B cell (primary cell): ENCODE data around the gene HPS4. TPM values are rescaled to one million over a fixed set of nuclear protein-coding genes. Genes with fewer than 3 reads are reported as not detected.

ENCODE experiments used
- ATAC-seq: fragments of 200-7000 bp; cut with Tn5 transposase; one replicate; pipeline ENCODE4 v1.10.0; 2021; ENCODE audit warnings: low read depth, mild to moderate bottlenecking, moderate number of reproducible peaks, moderate library complexity
- CTCF ChIA-PET: fragments of 350-600 bp; sonication (Branson Sonifier 250); formaldehyde crosslinking; loops from one replicate; lab custom pipeline; 2021; ENCODE audit warnings: antibody characterized with exemption, inconsistent platforms; lab: Charles Lee
- POLR2A ChIA-PET: fragments of 350-600 bp; sonication (Branson Sonifier 250); formaldehyde crosslinking; loops from one replicate; lab custom pipeline; 2021; ENCODE audit warnings: antibody characterized with exemption; lab: Charles Lee
- DNase-seq: peaks from one replicate; pipeline ENCODE4 v3.0.0; 2013
- H2AFZ ChIP-seq: 2 replicates; pipeline ENCODE4 v1.6.1; 2012; ENCODE audit warnings: mild to moderate bottlenecking, low read depth, low read length; ENCODE audit not compliant: insufficient read depth, poor library complexity, severe bottlenecking
- H3K27ac ChIP-seq, 2 donors: 1 replicate in 1 of 2; 2 replicates in 1 of 2; pipeline ENCODE4 v1.5.1; 2012 to 2013; ENCODE audit warnings: low read length in 2 of 2, mild to moderate bottlenecking in 2 of 2, moderate library complexity in 1 of 2
- H3K27me3 ChIP-seq, 4 experiments: fragments of 200-600 bp in 1 of 4; sonication (generic) in 1 of 4; replicated peaks in 1 of 4; 1 replicate in 2 of 4; 2 replicates in 2 of 4; pipeline versions ENCODE4 v1.6.1 to v1.7.0; 2013 to 2016; ENCODE audit warnings: low read length in 3 of 4, mild to moderate bottlenecking in 2 of 4, mixed read lengths in 1 of 4, moderate library complexity in 1 of 4; ENCODE audit not compliant: insufficient read depth in 4 of 4, control insufficient read depth in 3 of 4; ENCODE audit errors: control extremely low read depth in 1 of 4
- H3K36me3 ChIP-seq, 2 experiments: replicated peaks in 1 of 2; 1 replicate in 1 of 2; 2 replicates in 1 of 2; pipeline versions ENCODE4 v1.6.1 to v1.7.1; 2013; ENCODE audit warnings: low read length in 1 of 2; ENCODE audit not compliant: insufficient read depth in 2 of 2, control insufficient read depth in 1 of 2; ENCODE audit errors: control extremely low read depth in 1 of 2, extremely low read depth in 1 of 2
- H3K4me1 ChIP-seq, 2 donors: fragments of 200-600 bp in 1 of 2; sonication (generic) in 1 of 2; 1 replicate in 1 of 2; 2 replicates in 1 of 2; pipeline versions ENCODE4 v1.5.1 to v1.6.1; 2013 to 2017; ENCODE audit warnings: low read length in 2 of 2; ENCODE audit not compliant: control insufficient read depth in 2 of 2, insufficient read depth in 2 of 2
- H3K4me2 ChIP-seq: replicated peaks from 2 replicates; pipeline ENCODE3; 2012; ENCODE audit warnings: mild to moderate bottlenecking, low read depth, low read length; ENCODE audit not compliant: poor library complexity, severe bottlenecking
- H3K4me3 ChIP-seq, 5 experiments: fragments of 200-600 bp in 1 of 5; sonication (generic) in 1 of 5; 1 replicate in 3 of 5; 2 replicates in 2 of 5; pipeline versions ENCODE4 v1.5.1 to v1.7.0; 2011 to 2016; ENCODE audit warnings: low read length in 4 of 5, mild to moderate bottlenecking in 4 of 5, low read depth in 2 of 5, control low read depth in 1 of 5, moderate library complexity in 1 of 5; ENCODE audit not compliant: insufficient read depth in 1 of 5; ENCODE audit errors: control extremely low read depth in 1 of 5, extremely low read depth in 1 of 5
- H3K79me2 ChIP-seq: fragments of 200-600 bp; sonication (generic); one replicate; pipeline ENCODE4 v1.6.0; 2016; ENCODE audit warnings: low read length; ENCODE audit not compliant: control insufficient read depth, insufficient read depth
- H3K9ac ChIP-seq: fragments of 200-600 bp; sonication (generic); 2 replicates; pipeline ENCODE4 v1.6.1; 2017; ENCODE audit warnings: mild to moderate bottlenecking, low read length, moderate library complexity
- H3K9me3 ChIP-seq, 3 donors: one replicate each; pipeline versions ENCODE4 v1.6.1 to v1.7.1; 2013; ENCODE audit warnings: low read length in 2 of 3; ENCODE audit not compliant: control insufficient read depth in 2 of 3, insufficient read depth in 1 of 3; ENCODE audit errors: control extremely low read depth in 1 of 3
- H4K20me1 ChIP-seq: 2 replicates; pipeline ENCODE4 v1.6.0; 2012; ENCODE audit warnings: mild to moderate bottlenecking, low read length; ENCODE audit not compliant: insufficient read depth, control insufficient read depth, poor library complexity, severe bottlenecking
- H3K27ac Mint-ChIP-seq: one replicate; pipeline ENCODE4 v1.8.0; 2021; ENCODE audit warnings: mixed read lengths
- H3K27me3 Mint-ChIP-seq: one replicate; pipeline ENCODE4 v1.8.0; 2021; ENCODE audit warnings: mixed read lengths
- H3K4me1 Mint-ChIP-seq: one replicate; pipeline ENCODE4 v1.8.0; 2021; ENCODE audit warnings: mixed read lengths
- H3K4me3 Mint-ChIP-seq: one replicate; pipeline ENCODE4 v1.8.0; 2021; ENCODE audit warnings: mixed read lengths
- H3K9me3 Mint-ChIP-seq: one replicate; pipeline ENCODE4 v1.8.0; 2022; ENCODE audit warnings: mixed read lengths; ENCODE audit not compliant: insufficient read depth
- CTCF ChIP-seq: fragments of 200-600 bp; IDR thresholded peaks from one replicate; pipeline ENCODE4 v1.8.0; 2022; ENCODE audit warnings: antibody characterized with exemption, mild to moderate bottlenecking
- EZH2 ChIP-seq: IDR thresholded peaks from 2 replicates; pipeline ENCODE4 v1.6.1; 2012; ENCODE audit warnings: borderline replicate concordance, low read depth, mild to moderate bottlenecking, moderate library complexity, low read length; ENCODE audit not compliant: insufficient read depth, poor library complexity, severe bottlenecking
- WGBS: methylation state at CpG from one replicate; pipeline ENCODE4 v1.1.5; 2013; ENCODE audit warnings: missing lambda C conversion rate; ENCODE audit not compliant: insufficient coverage; 5-methylcytosine and 5-hydroxymethylcytosine counted together
- intact Hi-C: fragments of 100-400 bp; cut with micrococcal nuclease; formaldehyde crosslinking; loops from one replicate; pipeline ENCODE4 v1.10.0; 2022
- polyA minus RNA-seq: library from RNA; depleted of rRNA, polyadenylated mRNA; stranded (reverse); fragments of >200 nt; gene quantifications from 2 replicates; pipeline ENCODE4 v1.2.3, GENCODE V29; 2012
- polyA plus RNA-seq: library from polyadenylated mRNA; depleted of rRNA; stranded (reverse); fragments of >200 nt; gene quantifications from 2 replicates; pipeline ENCODE4 v1.2.3, GENCODE V29; 2012
- total RNA-seq, 2 donors: library from RNA; stranded (reverse); fragments of 120-200 nt in 1 of 2; gene quantifications; 1 replicate in 1 of 2; 2 replicates in 1 of 2; pipeline versions ENCODE4 v1.2.3 to v1.2.4, GENCODE V29; 2013 to 2022

The HPS4 gene
- 61.8 and 76.6 TPM in 2 replicates for total RNA-seq
- 40.0 TPM for total RNA-seq (2013)
- polyA plus RNA-seq: 34.8 and 48.8 TPM in 2 replicates
- polyA minus RNA-seq: 27.7 and 52.2 TPM in 2 replicates

DNA sequence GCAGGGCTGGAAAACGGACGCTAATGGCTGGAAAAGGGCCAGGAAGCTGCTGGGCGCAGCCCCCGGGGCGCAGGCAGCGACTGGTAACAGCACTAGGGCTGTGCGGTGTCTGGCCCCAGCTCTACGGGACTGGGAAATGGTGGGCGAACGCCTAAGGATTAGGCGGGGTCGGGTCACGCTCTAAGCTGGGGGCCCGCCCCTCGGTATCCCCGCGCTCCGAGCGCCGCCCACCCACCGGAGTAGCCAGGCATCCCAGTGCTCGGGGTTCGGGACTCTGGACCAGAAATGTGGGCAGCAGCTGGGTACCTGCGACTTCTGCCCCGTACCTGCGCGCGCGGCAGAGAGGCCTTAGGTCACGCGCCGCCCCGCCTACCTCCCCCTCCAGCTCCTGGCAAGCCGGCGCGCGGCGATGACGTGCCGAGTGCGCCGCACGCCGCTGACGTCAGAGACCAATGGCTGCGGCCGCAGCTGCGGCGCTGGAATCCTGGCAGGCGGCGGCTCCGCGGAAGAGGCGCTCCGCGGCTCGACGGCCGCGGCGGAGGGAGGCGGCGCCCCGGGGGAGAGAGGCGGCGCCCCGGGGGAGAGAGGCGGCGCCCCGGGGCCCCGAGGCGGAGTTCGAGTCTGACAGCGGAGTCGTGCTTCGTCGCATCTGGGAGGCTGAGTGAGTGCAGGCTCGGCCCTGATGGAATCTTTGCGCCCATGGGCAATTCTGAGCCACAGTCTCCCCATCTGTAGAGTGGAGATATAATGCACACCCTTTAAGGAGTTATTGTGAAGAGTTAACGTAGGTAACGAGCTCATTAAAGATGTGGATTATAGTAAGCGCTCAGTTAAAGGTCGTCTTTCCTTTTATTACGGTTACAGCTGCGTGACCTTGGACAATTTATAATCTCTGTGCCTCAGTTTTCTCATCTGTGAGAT is at the start of gene HPS4, which contains the start of gene SRRD:
Gene HPS4 (minus strand): TSS at position 345 of the 921 bp plus-strand sequence. CDS start 2,021 bp downstream, outside the sequence.
Gene SRRD (plus strand): TSS at position 439 of the 921 bp plus-strand sequence. CDS start 14 bp downstream, at position 453.
- H3K27me3 ChIP-seq: no peaks in the 10 kb centered on the region
- peaks cover 49 to 58% of the 10 kb centered on the region in 2 donors for H3K4me1 ChIP-seq
- under 1% methylated on average over 85 of the region's 85 CpGs for whole genome bisulfite sequencing
- peak within 1 kb of the TSS; percentile 70 to 98 (median 83) for H3K4me3 ChIP-seq
- H3K4me3 Mint-ChIP-seq: peak within 1 kb of the TSS; percentile 94
- H3K4me2 ChIP-seq: peak within 1 kb of the TSS; percentile 86
- intact Hi-C loops: loop anchor here (1.0 kb wide), 5 partner anchors 29 to 189 kb away; partner anchors contain the start of genes TFIP11 and TPST2
- H3K36me3 ChIP-seq: peaks cover 4 to 14% of the 10 kb centered on the region in 2 experiments
- H4K20me1 ChIP-seq: no peaks in the 10 kb centered on the region
- ATAC-seq (peak; percentile 83), DNase-seq (peak; percentile 97)
- no peaks in the 10 kb centered on the region for H3K27me3 Mint-ChIP-seq
- peaks cover 40% of the 10 kb centered on the region for H3K79me2 ChIP-seq
- no peaks in the 10 kb centered on the region for H3K9me3 Mint-ChIP-seq
- H3K27ac Mint-ChIP-seq: peak within 1 kb of the TSS; percentile 97
- H2AFZ ChIP-seq: peak within 1 kb of the TSS; percentile 83
- peak within 1 kb of the TSS; percentile 90 to 98 for H3K27ac ChIP-seq
- POLR2A ChIA-PET: interaction anchor here (0.5 to 2.1 kb wide), 8 partner anchors 22 to 189 kb away, joined by 3 to 8 read pairs (median 4); partner anchors contain the start of gene TFIP11
- no peak for TF ChIP-seq CTCF
- no peak for TF ChIP-seq EZH2
- CTCF ChIA-PET: interaction anchor here (0.5 to 2.0 kb wide), 10 partner anchors 9 to 195 kb away, joined by 3 to 8 read pairs (median 4); no protein-coding TSS in a partner anchor
- no peaks in the 10 kb centered on the region for H3K9me3 ChIP-seq
- peak within 1 kb of the TSS; percentile 94 for H3K9ac ChIP-seq
- peaks cover 69% of the 10 kb centered on the region for H3K4me1 Mint-ChIP-seq
